Neural cell (in vitro differentiated cells): ENCODE data around the gene DNAJB1. TPM values are rescaled to one million over a fixed set of nuclear protein-coding genes. Genes with fewer than 3 reads are reported as not detected.

Source experiments
- H2AFZ ChIP-seq: fragments of 200-600, 300-800 bp; sonication (generic), shearing (Covaris generic); 2 replicates; pipeline ENCODE4 v1.6.0; 2014; ENCODE audit warnings: low read depth, mild to moderate bottlenecking, antibody characterized with exemption, low read length, moderate library complexity
- H3F3A ChIP-seq: fragments of 200-600 bp; shearing (Covaris generic); 2 replicates; pipeline ENCODE4 v1.6.1; 2016; ENCODE audit warnings: mild to moderate bottlenecking, moderate library complexity, mixed read lengths, antibody characterized with exemption, low read length; ENCODE audit not compliant: insufficient read depth, poor library complexity, severe bottlenecking
- H3K27ac ChIP-seq: fragments of 200-600, 300-800 bp; sonication (generic), shearing (Covaris generic); 2 replicates; pipeline ENCODE4 v1.5.1; 2014; ENCODE audit warnings: mild to moderate bottlenecking, low read length, moderate library complexity
- H3K27me3 ChIP-seq: fragments of 300-800, 200-600 bp; sonication (generic), shearing (Covaris generic); 2 replicates; pipeline ENCODE4 v1.6.0; 2014; ENCODE audit warnings: mild to moderate bottlenecking, low read depth, low read length, moderate library complexity; ENCODE audit not compliant: insufficient read depth
- H3K36me3 ChIP-seq: fragments of 300-800, 200-600 bp; sonication (generic), shearing (Covaris generic); 2 replicates; pipeline ENCODE4 v1.5.1; 2014; ENCODE audit warnings: mild to moderate bottlenecking, antibody characterized with exemption, low read length, moderate library complexity; ENCODE audit not compliant: insufficient read depth
- H3K4me2 ChIP-seq: fragments of 300-800, 200-600 bp; sonication (generic), shearing (Covaris generic); 2 replicates; pipeline ENCODE4 v1.6.0; 2014; ENCODE audit warnings: mild to moderate bottlenecking, low read length
- H3K4me3 ChIP-seq: fragments of 300-800, 200-600 bp; sonication (generic), shearing (Covaris generic); 2 replicates; pipeline ENCODE4 v1.5.1; 2014; ENCODE audit warnings: mild to moderate bottlenecking, low read length, moderate library complexity
- H3K79me2 ChIP-seq: fragments of 200-600 bp; shearing (Covaris generic); replicated peaks from 2 replicates; pipeline ENCODE4 v1.6.0; 2014; ENCODE audit warnings: mild to moderate bottlenecking, low read length, moderate library complexity; ENCODE audit not compliant: insufficient read depth
- H3K9ac ChIP-seq: fragments of 300-800, 200-600 bp; sonication (generic), shearing (Covaris generic); 2 replicates; pipeline ENCODE4 v1.6.1; 2016; ENCODE audit warnings: mild to moderate bottlenecking, low read length, mixed read lengths
- H3K9me2 ChIP-seq: fragments of 200-600 bp; shearing (Covaris generic); 2 replicates; pipeline ENCODE4 v1.6.1; 2016; ENCODE audit warnings: mild to moderate bottlenecking, low read length, mixed read lengths; ENCODE audit not compliant: insufficient read depth
- H3K9me3 ChIP-seq: fragments of 200-600, 300-800 bp; sonication (generic), shearing (Covaris generic); 2 replicates; pipeline ENCODE4 v1.6.1; 2016; ENCODE audit warnings: mild to moderate bottlenecking, mixed run types, low read length, moderate library complexity, mixed read lengths
- H4K20me1 ChIP-seq: fragments of 200-600 bp; shearing (Covaris generic); 2 replicates; pipeline ENCODE4 v1.6.1; 2016; ENCODE audit warnings: mild to moderate bottlenecking, mixed run types; ENCODE audit not compliant: insufficient read depth
- CTCF ChIP-seq: fragments of 450-650 bp; IDR thresholded peaks from 2 replicates; pipeline ENCODE4 v1.5.1; 2014; ENCODE audit warnings: antibody characterized with exemption, mild to moderate bottlenecking, moderate library complexity; ENCODE audit not compliant: poor library complexity, severe bottlenecking
- EP300 ChIP-seq: fragments of 450-650 bp; conservative IDR thresholded peaks from 2 replicates; pipeline ENCODE4 v1.6.1; 2014; ENCODE audit warnings: antibody characterized with exemption, mild to moderate bottlenecking, moderate library complexity; ENCODE audit not compliant: poor library complexity, severe bottlenecking
- EZH2 ChIP-seq: fragments of 200-600, 300-800 bp; shearing (Covaris generic), sonication (generic); IDR thresholded peaks from 2 replicates; pipeline ENCODE4 v1.6.1; 2014; ENCODE audit warnings: antibody characterized with exemption, low read length, borderline replicate concordance, mild to moderate bottlenecking; ENCODE audit not compliant: insufficient read depth, poor library complexity, severe bottlenecking
- MXI1 ChIP-seq: fragments of 450-650 bp; conservative IDR thresholded peaks from 2 replicates; pipeline ENCODE4 v1.6.1; 2014; ENCODE audit warnings: antibody characterized with exemption, mild to moderate bottlenecking; ENCODE audit not compliant: poor library complexity, severe bottlenecking
- POLR2AphosphoS5 ChIP-seq: IDR thresholded peaks from 2 replicates; pipeline ENCODE4 v1.6.1; 2012
- RAD21 ChIP-seq: fragments of 450-650 bp; conservative IDR thresholded peaks from 2 replicates; pipeline ENCODE4 v1.6.1; 2014; ENCODE audit warnings: antibody characterized with exemption, mild to moderate bottlenecking, moderate library complexity
- REST ChIP-seq: IDR thresholded peaks from 2 replicates; pipeline ENCODE4 v1.6.1; 2012; ENCODE audit warnings: borderline replicate concordance
- SMC3 ChIP-seq: fragments of 450-650 bp; conservative IDR thresholded peaks from 2 replicates; pipeline ENCODE4 v1.6.1; 2014; ENCODE audit warnings: antibody characterized with exemption, mild to moderate bottlenecking, moderate library complexity; ENCODE audit not compliant: poor library complexity
- TAF1 ChIP-seq: IDR thresholded peaks from 2 replicates; pipeline ENCODE4 v1.6.1; 2012; ENCODE audit warnings: low read depth
- polyA plus RNA-seq: library from polyadenylated mRNA; depleted of rRNA; stranded (reverse); fragments of >200 nt; gene quantifications from 2 replicates; pipeline ENCODE4 v1.2.3, GENCODE V29; 2014

Gene DNAJB1
- polyA plus RNA-seq, 1 donor from 2014 or later = 64.6 TPM

- Histone ChIP-seq H3K4me3 (no peak overlapping the region), H3K36me3 (no peaks in the 10 kb centered on the region), H3K9me3 (no peaks in the 10 kb centered on the region), H3K27me3 (no peaks in the 10 kb centered on the region), H3K27ac (no peak overlapping the region), H3K9ac (no peak overlapping the region), H4K20me1 (no peaks in the 10 kb centered on the region), H3F3A (no peaks in the 10 kb centered on the region), H3K9me2 (no peaks in the 10 kb centered on the region), H2AFZ (no peak overlapping the region), H3K79me2 (peaks cover 12% of the 10 kb centered on the region), H3K4me2 (no peak overlapping the region)
- TF ChIP-seq POLR2AphosphoS5 (no peak), REST (no peak), TAF1 (no peak), CTCF (no peak), EP300 (no peak), RAD21 (no peak)
These were observed 48.5 kb upstream of the DNAJB1 start for GRCh38 chr19:14566712-14567077.

- H3K27me3 ChIP-seq = no peaks in the 10 kb centered on the region
- H3K9me3 ChIP-seq = no peaks in the 10 kb centered on the region
- H3K4me2 ChIP-seq = no peak overlapping the region
- H2AFZ ChIP-seq = no peak overlapping the region
- H3K9ac ChIP-seq = no peak overlapping the region
- TF ChIP-seq TAF1 (no peak), MXI1 (no peak), EZH2 (no peak)
- no peaks in the 10 kb centered on the region for H4K20me1 ChIP-seq
- no peak overlapping the region for H3K4me3 ChIP-seq
- H3K27ac ChIP-seq = no peak overlapping the region
- no peaks in the 10 kb centered on the region for H3F3A ChIP-seq
- no peaks in the 10 kb centered on the region for H3K36me3 ChIP-seq
- H3K9me2 ChIP-seq = no peaks in the 10 kb centered on the region
- H3K79me2 ChIP-seq = peaks cover 6% of the 10 kb centered on the region
These were observed 47.8 kb upstream of the DNAJB1 start for GRCh38 chr19:14565765-14566711.

- Histone ChIP-seq H4K20me1 (no peaks in the 10 kb centered on the region), H3K27ac (no peak overlapping the region), H3K9ac (no peak overlapping the region), H3K4me3 (no peak overlapping the region), H3K9me2 (no peaks in the 10 kb centered on the region), H3K4me2 (no peak overlapping the region), H3F3A (no peaks in the 10 kb centered on the region), H3K9me3 (no peaks in the 10 kb centered on the region), H3K36me3 (no peaks in the 10 kb centered on the region), H2AFZ (no peak overlapping the region), H3K27me3 (no peaks in the 10 kb centered on the region), H3K79me2 (no peaks in the 10 kb centered on the region)
- TF ChIP-seq EZH2 (no peak), SMC3 (no peak), POLR2AphosphoS5 (no peak), RAD21 (no peak), EP300 (no peak), REST (no peak), TAF1 (no peak), CTCF (no peak), MXI1 (no peak)
These were observed 47.1 kb upstream of the DNAJB1 start for GRCh38 chr19:14565298-14565679.
